NOMO-1 (cell line): ENCODE measurements around the gene GCC1.
"Not testable (repeated sequence)": the region's sequence is repeated elsewhere in the genome, so short reads cannot be mapped to it uniquely, and the experiment has no call there.

ENCODE experiments used
- DNase-seq, 2 experiments: peaks; one replicate each; lab custom pipeline; 2025; ENCODE audit not compliant: unreplicated experiment in 2 of 2; lab: John Stamatoyannopoulos, UW

The GCC1 gene

GRCh38 chr7:127540461-127540860, 44.9 kb downstream of the GCC1 start:
- not testable (repeated sequence) for DNase-seq

GRCh38 chr7:127539116-127539515, 46.3 kb downstream of the GCC1 start:
- DNase-seq: no peak

DNA sequence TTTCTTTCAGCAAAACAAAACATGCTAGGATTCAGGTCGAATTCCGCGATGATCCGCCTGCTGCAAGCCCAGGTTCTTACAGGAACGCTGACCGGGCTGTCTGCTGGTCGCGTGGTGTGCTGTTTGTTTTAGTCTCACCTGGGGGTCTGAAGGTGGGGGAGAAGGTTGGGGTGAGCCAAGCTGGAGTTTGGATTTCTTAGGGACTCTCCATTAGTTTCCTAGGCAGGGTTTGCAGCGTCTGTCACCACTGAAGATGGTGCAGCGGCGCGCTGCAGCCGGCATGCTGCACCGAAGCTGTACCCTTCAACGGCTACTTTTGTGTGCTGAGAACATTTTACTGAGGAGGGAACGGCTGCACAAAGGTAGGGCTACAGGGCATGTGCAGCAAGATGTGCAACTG, 48.7 kb downstream of the GCC1 start:
- DNase-seq: no peak

DNA sequence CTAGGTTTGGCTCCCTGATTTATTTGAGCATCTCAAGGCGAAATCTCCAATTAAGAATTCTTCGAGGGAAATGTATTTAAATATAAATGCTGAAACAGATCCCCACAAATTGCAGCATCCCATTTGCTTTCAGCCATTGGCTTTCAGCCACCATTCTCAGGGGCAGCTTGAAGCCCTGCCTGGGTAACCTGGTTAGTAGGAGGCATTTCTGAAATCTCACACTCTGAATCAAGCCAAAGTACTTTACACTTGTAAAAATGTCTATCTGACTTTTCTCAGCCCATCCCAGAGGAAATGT, 49.1 kb downstream of the GCC1 start:
- DNase-seq: no peak

DNA sequence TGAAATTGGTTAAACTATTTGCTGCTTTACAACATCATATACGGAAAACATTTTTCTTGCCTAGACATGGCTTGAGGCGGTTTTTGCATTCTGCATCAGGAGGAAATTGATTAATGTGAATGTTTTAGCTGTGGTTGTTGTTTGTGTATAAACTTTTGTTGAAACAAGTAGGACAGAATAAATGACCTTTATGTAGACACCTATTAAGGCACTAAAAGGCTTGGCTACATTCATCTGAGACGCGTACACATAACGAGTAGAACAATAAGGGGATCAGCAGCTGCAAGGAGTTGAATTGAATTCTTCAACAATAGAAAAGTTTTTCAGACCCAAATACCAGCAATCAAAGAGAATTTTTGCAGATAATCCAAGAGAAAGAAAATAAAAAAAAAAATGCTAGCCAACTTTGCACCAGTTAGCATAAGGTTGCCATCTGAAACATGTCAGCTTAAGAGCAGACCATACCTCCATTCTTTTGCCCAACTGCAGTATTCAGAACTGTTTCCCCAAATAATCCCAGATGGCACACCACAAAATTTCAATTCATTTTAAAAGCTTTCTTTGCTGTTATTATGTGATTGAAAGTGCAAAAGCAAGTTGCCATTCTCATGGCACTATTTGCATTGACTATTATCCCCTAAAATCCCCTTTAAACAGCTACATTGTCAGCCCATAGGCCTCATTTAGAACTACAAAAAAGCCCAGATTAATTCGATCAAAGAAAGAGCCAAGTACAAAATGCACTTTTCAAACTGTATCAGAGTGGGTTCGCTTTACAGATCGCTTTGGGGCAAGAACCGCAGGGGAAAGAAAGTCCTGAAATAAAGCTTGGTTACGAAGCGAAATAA, 49.6 kb downstream of the GCC1 start:
- DNase-seq: no peak

GRCh38 chr7:127534636-127535035, 50.8 kb downstream of the GCC1 start:
- DNase-seq: no peak

DNA sequence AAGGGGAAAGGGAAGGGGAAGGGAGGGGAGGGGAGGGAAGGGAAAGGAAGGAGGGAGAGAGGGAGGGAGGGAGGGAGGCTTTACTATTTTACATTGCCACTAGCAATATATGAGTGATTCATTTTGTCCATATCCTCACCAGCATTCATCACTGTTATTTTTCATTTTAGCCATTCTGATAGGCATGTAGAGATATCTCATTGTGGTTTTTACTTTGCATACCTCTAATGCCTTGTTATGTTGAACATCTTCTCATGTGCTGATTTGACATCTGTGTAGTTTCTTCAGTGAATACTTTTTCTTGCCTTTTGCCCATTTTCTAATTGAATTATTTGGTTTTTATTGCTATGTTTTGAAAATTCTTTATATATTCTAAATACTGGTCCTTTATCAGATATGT, 52.7 kb downstream of the GCC1 start:
- DNase-seq: no peak

GRCh38 chr7:127532151-127532550, 53.2 kb downstream of the GCC1 start:
- no peak for DNase-seq
